Measurements from ENCODE around the gene TIAM2.
"Not testable (repeated sequence)": the region's sequence is repeated elsewhere in the genome, so short reads cannot be mapped to it uniquely, and the experiment has no call there.

Gene TIAM2

GRCh38 chr6:155158030-155158843, 163.1 kb downstream of the TIAM2 start:
- DNase-seq, result no peak

DNA sequence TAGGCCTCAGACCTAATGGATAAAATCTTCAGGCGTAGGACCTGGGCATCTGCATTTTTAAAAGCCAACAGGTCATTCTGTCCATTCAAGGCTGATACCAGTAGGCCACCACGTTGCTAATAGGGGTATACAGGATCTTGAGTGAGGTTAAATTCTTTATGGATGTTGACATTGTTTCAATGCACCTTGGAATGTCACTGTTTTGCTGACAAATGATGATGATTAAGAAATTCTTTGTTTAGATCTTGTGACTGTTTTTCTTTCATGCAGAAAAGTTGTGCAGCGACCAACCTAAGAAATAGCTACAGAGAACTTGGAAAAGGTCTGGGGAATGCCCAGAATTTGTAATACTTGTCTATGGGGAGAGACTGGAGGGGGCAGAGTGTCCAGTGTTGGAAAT, 167.6 kb downstream of the TIAM2 start:
- no peak for DNase-seq

GRCh38 chr6:155163601-155164000, 168.5 kb downstream of the TIAM2 start:
- DNase-seq, result no peak

GRCh38 chr6:155165029-155165710, 170.1 kb downstream of the TIAM2 start:
- no peak for DNase-seq

DNA sequence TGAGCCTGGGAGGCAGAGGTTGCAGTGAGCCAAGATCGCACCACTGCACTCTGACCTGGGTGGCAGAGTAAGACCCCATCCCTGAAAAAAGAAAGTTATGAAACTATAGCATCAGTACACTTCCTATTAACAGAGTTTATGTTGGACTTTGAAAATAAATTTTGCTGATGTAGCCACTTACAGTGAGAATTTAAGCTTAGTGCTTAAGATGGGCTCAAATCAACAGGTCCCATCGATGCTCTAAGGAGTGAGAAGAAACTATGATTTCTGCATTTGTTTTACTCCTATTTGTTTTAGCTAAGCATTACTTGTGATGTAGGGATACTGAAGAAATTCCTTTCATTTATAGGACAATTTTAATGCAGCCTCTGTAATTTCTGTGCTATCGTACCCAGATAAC, 175.4 kb downstream of the TIAM2 start:
- DNase-seq, result no peak

- peak in 26 of 51 donors; percentile 3 to 78 (median 24) for DNase-seq
Observed at GRCh38 chr6:155171109-155171746, 176.1 kb downstream of the TIAM2 start.

- peak in 3 of 51 donors; percentile 9 to 50 (median 11) for DNase-seq
Observed at GRCh38 chr6:155171747-155172449, 176.8 kb downstream of the TIAM2 start.

GRCh38 chr6:155173488-155173887, 178.4 kb downstream of the TIAM2 start:
- DNase-seq, result no peak

- peak in 37 of 51 donors; percentile 2 to 88 (median 40) for DNase-seq
Observed at GRCh38 chr6:155174576-155175211, 179.6 kb downstream of the TIAM2 start.

- DNase-seq, result peak in 8 of 51 donors; percentile 4 to 75 (median 16)
Observed at GRCh38 chr6:155177363-155177961, 182.3 kb downstream of the TIAM2 start.

GRCh38 chr6:155181498-155181897, 186.4 kb downstream of the TIAM2 start:
- DNase-seq, result no peak

GRCh38 chr6:155182103-155182502, 187.0 kb downstream of the TIAM2 start:
- DNase-seq, result no peak

DNA sequence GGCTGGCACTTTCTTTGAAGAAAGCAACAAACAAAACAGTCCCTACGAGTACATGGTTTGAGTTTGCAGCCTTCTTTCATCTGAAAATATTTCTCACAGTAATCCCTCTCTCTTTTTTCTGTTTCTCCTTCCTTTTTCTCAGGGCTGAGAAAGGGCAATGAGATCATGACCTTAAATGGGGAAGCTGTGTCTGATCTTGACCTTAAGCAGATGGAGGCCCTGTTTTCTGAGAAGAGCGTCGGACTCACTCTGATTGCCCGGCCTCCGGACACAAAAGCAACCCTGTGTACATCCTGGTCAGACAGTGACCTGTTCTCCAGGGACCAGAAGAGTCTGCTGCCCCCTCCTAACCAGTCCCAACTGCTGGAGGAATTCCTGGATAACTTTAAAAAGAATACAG, 188.0 kb downstream of the TIAM2 start:
- DNase-seq, result no peak

- DNase-seq, result not testable (repeated sequence)
Observed at GRCh38 chr6:155185041-155185440, 189.9 kb downstream of the TIAM2 start.

DNA sequence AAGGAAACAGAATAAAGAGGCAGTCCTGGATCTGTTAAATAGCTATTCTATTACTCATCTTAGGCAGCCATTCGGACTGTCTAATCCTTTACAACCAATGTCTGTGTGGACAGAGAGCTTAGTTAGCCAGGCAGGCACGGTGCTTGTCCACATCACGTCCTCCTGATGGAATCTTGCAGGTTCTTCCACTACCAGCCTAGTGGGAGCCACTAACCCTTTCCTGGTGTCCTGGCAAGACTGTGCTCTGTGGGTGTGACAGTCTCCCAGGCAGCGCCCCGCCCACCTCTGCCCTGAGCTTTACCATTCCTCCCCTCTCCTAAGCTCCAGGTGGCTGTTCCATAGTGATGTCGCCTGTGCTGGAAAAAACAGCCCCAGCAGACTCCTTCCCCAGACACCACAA, 190.4 kb downstream of the TIAM2 start:
- DNase-seq, result no peak

GRCh38 chr6:155186052-155186658, 191.0 kb downstream of the TIAM2 start:
- no peak for DNase-seq

GRCh38 chr6:155187106-155187505, 192.0 kb downstream of the TIAM2 start:
- no peak for DNase-seq

- no peak for DNase-seq
Observed at GRCh38 chr6:155187994-155188706, 193.0 kb downstream of the TIAM2 start.

DNA sequence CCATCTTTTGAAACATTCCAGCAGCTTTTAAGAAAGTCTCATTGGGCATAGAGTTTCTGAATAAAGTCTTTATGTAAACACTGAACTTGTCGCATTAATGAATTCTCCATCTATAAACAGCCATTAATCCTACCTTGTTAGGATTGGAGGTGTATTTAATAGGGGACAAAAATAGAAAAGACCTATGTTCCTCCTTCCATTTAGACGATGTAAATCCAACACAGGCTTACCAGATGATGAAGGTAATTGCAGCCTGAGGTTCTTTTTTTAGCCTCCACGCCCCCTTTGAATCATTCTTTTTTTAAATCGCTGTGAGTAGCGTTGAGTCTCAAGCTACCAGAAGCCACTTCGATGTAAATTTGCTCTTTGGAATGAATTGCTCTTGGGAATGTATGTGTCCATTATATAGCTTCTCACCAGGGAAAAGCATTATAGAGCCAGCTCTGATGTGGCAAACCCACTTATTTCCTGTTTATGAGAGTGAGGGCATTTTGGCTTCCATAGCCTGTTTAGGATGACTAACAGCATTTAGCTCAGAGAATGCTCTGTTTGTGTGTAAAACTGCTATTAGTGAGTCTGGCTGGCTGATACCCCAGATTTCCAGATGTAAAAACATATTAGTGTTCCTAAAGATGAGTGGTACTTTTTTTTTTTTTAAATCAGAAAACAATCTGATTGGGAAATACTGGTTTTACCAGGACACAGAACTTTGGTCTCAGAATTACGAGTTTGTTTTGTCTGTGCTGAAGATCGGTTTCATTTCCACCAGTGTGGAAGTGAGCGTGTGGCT, 193.8 kb downstream of the TIAM2 start:
- no peak for DNase-seq
